GM21717 (cell line): Measurements from ENCODE around the gene NAA60.
"Not testable (repeated sequence)": the region's sequence is repeated elsewhere in the genome, so short reads cannot be mapped to it uniquely, and the experiment has no call there.

Experiments
- ATAC-seq: cut with Tn5 transposase; IDR thresholded peaks from one replicate; pipeline ENCODE4 v1.9.1; 2021; ENCODE audit warnings: mild to moderate bottlenecking, moderate library complexity; ENCODE audit not compliant: unreplicated experiment

Gene NAA60

GRCh38 chr16:3481696-3482658 is 38.5 kb downstream of the NAA60 start:
- ATAC-seq: no peak

- ATAC-seq: no peak
Measured at GRCh38 chr16:3482659-3483241, 39.3 kb downstream of the NAA60 start.

GRCh38 chr16:3484318-3485096 is 41.0 kb downstream of the NAA60 start:
- ATAC-seq: no peak

- no peak for ATAC-seq
Measured at GRCh38 chr16:3485097-3485745, 41.7 kb downstream of the NAA60 start.

- no peak for ATAC-seq
Measured at GRCh38 chr16:3485821-3486505, 42.5 kb downstream of the NAA60 start.

GRCh38 chr16:3486506-3487215 is 43.2 kb downstream of the NAA60 start:
- ATAC-seq: no peak

GRCh38 chr16:3487521-3488410 is 44.3 kb downstream of the NAA60 start:
- no peak for ATAC-seq

- ATAC-seq: no peak
Measured at GRCh38 chr16:3488801-3489200, 45.3 kb downstream of the NAA60 start.

- ATAC-seq: no peak
Measured at GRCh38 chr16:3490911-3491629, 47.6 kb downstream of the NAA60 start.

- no peak for ATAC-seq
Measured at GRCh38 chr16:3492356-3492755, 48.9 kb downstream of the NAA60 start.

- no peak for ATAC-seq
Measured at GRCh38 chr16:3494386-3494973, 51.0 kb downstream of the NAA60 start.

- no peak for ATAC-seq
Measured at GRCh38 chr16:3495176-3495575, 51.7 kb downstream of the NAA60 start, which contains the start of gene C16orf90. Gene C16orf90, minus strand, starts transcription at chr16:3495489. Its CDS starts 68 bp downstream, at chr16:3495421.

- no peak for ATAC-seq
Measured at GRCh38 chr16:3496386-3496785, 52.9 kb downstream of the NAA60 start.

GRCh38 chr16:3497771-3498170 is 54.3 kb downstream of the NAA60 start:
- no peak for ATAC-seq

GRCh38 chr16:3498988-3499387 is 55.5 kb downstream of the NAA60 start:
- ATAC-seq: no peak

- ATAC-seq: not testable (repeated sequence)
Measured at GRCh38 chr16:3501412-3501761, 57.9 kb downstream of the NAA60 start.

GRCh38 chr16:3501783-3502400 is 58.4 kb downstream of the NAA60 start:
- no peak for ATAC-seq
